ENCODE data around the gene ARID2.

DNA sequence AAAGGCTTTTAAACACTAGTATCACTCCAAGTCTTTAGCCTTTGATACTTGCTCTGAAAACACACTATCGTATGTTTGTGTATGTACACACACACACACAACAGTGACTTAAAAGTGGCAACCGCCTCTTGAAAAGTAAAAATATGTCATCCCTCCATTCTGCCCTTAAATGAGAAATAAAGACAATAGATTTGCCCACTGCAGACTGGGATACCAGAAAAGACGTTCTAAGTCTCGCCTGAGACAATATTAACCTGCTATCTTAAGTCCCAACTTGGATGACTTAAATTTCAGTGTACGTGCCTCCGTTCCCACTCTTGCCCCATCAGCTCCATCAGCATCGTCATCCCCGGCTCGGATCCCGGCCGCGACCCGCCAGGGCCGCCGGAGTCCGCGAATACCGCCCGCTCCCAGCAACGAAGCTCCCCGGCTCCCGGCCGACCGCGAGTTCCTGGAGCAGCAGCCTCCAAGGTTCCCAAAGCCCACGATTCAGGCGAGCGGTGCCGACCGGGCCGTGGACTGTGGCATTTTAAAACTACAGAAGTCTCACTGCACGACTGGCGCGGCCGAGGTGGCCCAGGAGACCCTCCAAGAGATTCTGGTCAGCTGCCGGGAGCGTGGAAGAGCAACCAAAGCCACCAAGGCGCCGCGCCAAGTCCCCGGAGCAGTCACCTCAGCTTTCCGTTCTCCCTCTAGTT is 2.8 kb upstream of the ARID2 start:
- TF ChIP-seq, protein P1, sequence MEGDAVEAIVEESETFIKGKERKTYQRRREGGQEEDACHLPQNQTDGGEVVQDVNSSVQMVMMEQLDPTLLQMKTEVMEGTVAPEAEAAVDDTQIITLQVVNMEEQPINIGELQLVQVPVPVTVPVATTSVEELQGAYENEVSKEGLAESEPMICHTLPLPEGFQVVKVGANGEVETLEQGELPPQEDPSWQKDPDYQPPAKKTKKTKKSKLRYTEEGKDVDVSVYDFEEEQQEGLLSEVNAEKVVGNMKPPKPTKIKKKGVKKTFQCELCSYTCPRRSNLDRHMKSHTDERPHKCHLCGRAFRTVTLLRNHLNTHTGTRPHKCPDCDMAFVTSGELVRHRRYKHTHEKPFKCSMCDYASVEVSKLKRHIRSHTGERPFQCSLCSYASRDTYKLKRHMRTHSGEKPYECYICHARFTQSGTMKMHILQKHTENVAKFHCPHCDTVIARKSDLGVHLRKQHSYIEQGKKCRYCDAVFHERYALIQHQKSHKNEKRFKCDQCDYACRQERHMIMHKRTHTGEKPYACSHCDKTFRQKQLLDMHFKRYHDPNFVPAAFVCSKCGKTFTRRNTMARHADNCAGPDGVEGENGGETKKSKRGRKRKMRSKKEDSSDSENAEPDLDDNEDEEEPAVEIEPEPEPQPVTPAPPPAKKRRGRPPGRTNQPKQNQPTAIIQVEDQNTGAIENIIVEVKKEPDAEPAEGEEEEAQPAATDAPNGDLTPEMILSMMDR (IDR thresholded peaks at IDR 0.05) = no peak
- no peak for TF ChIP-seq POLR2A (IDR thresholded peaks at IDR 0.05)

All from right lobe of liver (tissue), 4 donors.